PC-3 (cell line): Measurements from ENCODE around the gene DPY19L2. TPM values are rescaled to one million over a fixed set of nuclear protein-coding genes. Genes with fewer than 3 reads are reported as not detected.
"Not testable (repeated sequence)": the region's sequence is repeated elsewhere in the genome, so short reads cannot be mapped to it uniquely, and the experiment has no call there.

Source experiments
- ATAC-seq: fragments of 200-7000 bp; cut with Tn5 transposase; 2 replicates; pipeline ENCODE4 v1.9.1; 2020; ENCODE audit warnings: mild to moderate bottlenecking, moderate library complexity
- BruUV-seq: library from RNA; stranded (reverse); fragments of 400-500 nt; replicated peaks from 2 replicates; lab custom pipeline; 2021; lab: Mats Ljungman, UMichigan
- CTCF ChIA-PET: fragments of 300-600 bp; sonication (Branson Sonifier 250); formaldehyde crosslinking; loops from one replicate; lab custom pipeline; 2022; ENCODE audit warnings: antibody characterized with exemption; lab: Charles Lee
- POLR2A ChIA-PET: fragments of 300-600 bp; sonication (Branson Sonifier 250); formaldehyde crosslinking; loops from one replicate; lab custom pipeline; 2022; ENCODE audit warnings: antibody characterized with exemption; ENCODE audit not compliant: unreplicated experiment; lab: Charles Lee
- DNase-seq: peaks from one replicate; pipeline ENCODE4 v3.0.0-alpha.2; 2015
- H2AFZ ChIP-seq: fragments of 300-600 bp; sonication (generic); 2 replicates; pipeline ENCODE4 v1.6.0; 2016; ENCODE audit warnings: antibody characterized with exemption, low read length
- H3F3A ChIP-seq: fragments of 300-600 bp; sonication (generic); one replicate; pipeline ENCODE4 v1.6.0; 2017; ENCODE audit warnings: antibody characterized with exemption, low read length, control low read depth, mild to moderate bottlenecking; ENCODE audit not compliant: unreplicated experiment
- H3K27ac ChIP-seq: fragments of 300-600 bp; sonication (generic); 2 replicates; pipeline ENCODE4 v1.5.1; 2016; ENCODE audit warnings: mild to moderate bottlenecking, low read length
- H3K27me3 ChIP-seq: fragments of 300-600 bp; sonication (generic); 2 replicates; pipeline ENCODE4 v1.6.1; 2016; ENCODE audit warnings: low read length, mixed read lengths
- H3K36me3 ChIP-seq: fragments of 300-600 bp; sonication (generic); 2 replicates; pipeline ENCODE4 v1.6.1; 2016; ENCODE audit warnings: low read depth, mixed run types, low read length, mixed read lengths
- H3K4me1 ChIP-seq: fragments of 300-600 bp; sonication (generic); 2 replicates; pipeline ENCODE4 v1.5.1; 2016; ENCODE audit warnings: low read length; ENCODE audit not compliant: insufficient read depth
- H3K4me2 ChIP-seq: fragments of 300-600 bp; sonication (generic); 2 replicates; pipeline ENCODE4 v1.6.0; 2016; ENCODE audit warnings: low read length
- H3K4me3 ChIP-seq: fragments of 300-600 bp; sonication (generic); 2 replicates; pipeline ENCODE4 v1.5.1; 2016; ENCODE audit warnings: mild to moderate bottlenecking, low read length, mixed read lengths
- H3K79me2 ChIP-seq: fragments of 300-600 bp; sonication (generic); 2 replicates; pipeline ENCODE4 v1.6.1; 2017; ENCODE audit warnings: low read length, mixed read lengths
- H3K9ac ChIP-seq: fragments of 300-600 bp; sonication (generic); 2 replicates; pipeline ENCODE4 v1.6.0; 2016; ENCODE audit warnings: mild to moderate bottlenecking, low read length
- H3K9me2 ChIP-seq: fragments of 300-600 bp; sonication (generic); replicated peaks from 2 replicates; pipeline ENCODE4 v1.6.1; 2016; ENCODE audit warnings: mixed run types, low read length, mixed read lengths
- H3K9me3 ChIP-seq: fragments of 300-600 bp; sonication (generic); 2 replicates; pipeline ENCODE4 v1.6.1; 2016; ENCODE audit warnings: low read length, mixed read lengths
- H4K20me1 ChIP-seq: fragments of 300-600 bp; sonication (generic); 2 replicates; pipeline ENCODE4 v1.6.1; 2016; ENCODE audit warnings: low read length, mixed read lengths
- intact Hi-C: fragments of 100-400 bp; cut with micrococcal nuclease; formaldehyde crosslinking; loops from 2 replicates; pipeline ENCODE4 v1.9.0; 2023
- total RNA-seq: library from RNA; depleted of rRNA; stranded (reverse); fragments of >200 nt; gene quantifications from 2 replicates; pipeline ENCODE4 v1.2.3, GENCODE V29; 2014

The DPY19L2 gene
- total RNA-seq, 1 experiment from 2014 or later = 0.33 TPM

DNA sequence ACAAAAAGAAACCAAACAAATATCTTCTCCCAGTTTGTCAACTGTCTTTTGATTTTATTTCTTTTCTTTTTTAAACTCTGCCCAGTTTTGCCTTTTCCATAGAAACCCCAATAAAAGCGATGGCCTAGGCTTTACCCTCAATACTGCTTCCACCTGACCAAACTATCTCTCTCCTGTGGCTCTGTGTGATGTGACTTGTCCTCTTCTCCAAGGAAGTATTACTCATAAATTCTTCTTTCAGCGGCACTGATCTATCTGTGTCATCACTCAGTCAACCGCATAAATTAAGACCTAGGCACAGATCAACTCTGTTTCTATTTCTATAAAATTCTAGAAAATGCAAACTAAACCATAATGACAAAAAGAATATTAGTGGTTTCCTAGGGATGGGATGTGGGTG, 9.8 kb downstream of the DPY19L2 start:
- H3F3A ChIP-seq, H3K4me3 ChIP-seq, H3K27ac ChIP-seq, H3K9ac ChIP-seq, H3K4me2 ChIP-seq, H3K4me1 ChIP-seq, BruUV-seq, H3K9me2 ChIP-seq, intact Hi-C loops, H2AFZ ChIP-seq, H3K36me3 ChIP-seq, ATAC-seq, CTCF ChIA-PET, POLR2A ChIA-PET, H3K79me2 ChIP-seq, H4K20me1 ChIP-seq, H3K9me3 ChIP-seq, H3K27me3 ChIP-seq, DNase-seq: not testable (repeated sequence)

DNA sequence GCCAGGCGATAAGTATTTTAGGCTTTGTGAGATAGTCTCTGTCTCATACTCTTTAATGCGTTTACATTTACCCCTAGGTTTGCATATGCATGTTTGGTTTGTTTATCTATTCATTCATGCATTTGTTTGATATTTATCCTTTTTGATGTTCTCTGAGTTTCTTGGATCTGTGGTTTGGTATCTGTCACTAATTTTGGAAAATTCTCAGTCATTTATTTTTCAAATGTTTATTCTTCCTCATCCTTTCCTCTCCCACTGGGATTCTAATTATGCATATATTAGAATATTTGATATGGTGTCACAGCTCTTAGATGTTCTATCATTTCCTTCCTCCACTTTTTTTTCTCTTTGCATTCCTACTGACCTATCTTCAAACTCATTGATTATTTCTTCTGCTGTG, 11.9 kb downstream of the DPY19L2 start:
- H2AFZ ChIP-seq, H3F3A ChIP-seq, H3K9me3 ChIP-seq, H3K4me2 ChIP-seq, ATAC-seq, H3K79me2 ChIP-seq, H3K9ac ChIP-seq, H3K27ac ChIP-seq, DNase-seq, BruUV-seq, H3K36me3 ChIP-seq, H3K9me2 ChIP-seq, CTCF ChIA-PET, H4K20me1 ChIP-seq, H3K4me3 ChIP-seq, H3K4me1 ChIP-seq, intact Hi-C loops, H3K27me3 ChIP-seq, POLR2A ChIA-PET: not testable (repeated sequence)

GRCh38 chr12:63655543-63656257, 12.6 kb downstream of the DPY19L2 start:
- H3K27ac ChIP-seq, intact Hi-C loops, H3K79me2 ChIP-seq, POLR2A ChIA-PET, H3K4me2 ChIP-seq, BruUV-seq, H4K20me1 ChIP-seq, H3K9me3 ChIP-seq, H3K27me3 ChIP-seq, H3F3A ChIP-seq, H3K4me1 ChIP-seq, H3K4me3 ChIP-seq, H3K36me3 ChIP-seq, ATAC-seq, H3K9ac ChIP-seq, H3K9me2 ChIP-seq, DNase-seq, CTCF ChIA-PET, H2AFZ ChIP-seq: not testable (repeated sequence)

GRCh38 chr12:63654481-63654880, 13.8 kb downstream of the DPY19L2 start:
- CTCF ChIA-PET, H3K4me1 ChIP-seq, H3K9ac ChIP-seq, H3K4me3 ChIP-seq, H3K27ac ChIP-seq, H3K9me3 ChIP-seq, POLR2A ChIA-PET, ATAC-seq, H3K9me2 ChIP-seq, H2AFZ ChIP-seq, H3K27me3 ChIP-seq, H3K79me2 ChIP-seq, H4K20me1 ChIP-seq, DNase-seq, H3K36me3 ChIP-seq, intact Hi-C loops, BruUV-seq, H3K4me2 ChIP-seq, H3F3A ChIP-seq: not testable (repeated sequence)

DNA sequence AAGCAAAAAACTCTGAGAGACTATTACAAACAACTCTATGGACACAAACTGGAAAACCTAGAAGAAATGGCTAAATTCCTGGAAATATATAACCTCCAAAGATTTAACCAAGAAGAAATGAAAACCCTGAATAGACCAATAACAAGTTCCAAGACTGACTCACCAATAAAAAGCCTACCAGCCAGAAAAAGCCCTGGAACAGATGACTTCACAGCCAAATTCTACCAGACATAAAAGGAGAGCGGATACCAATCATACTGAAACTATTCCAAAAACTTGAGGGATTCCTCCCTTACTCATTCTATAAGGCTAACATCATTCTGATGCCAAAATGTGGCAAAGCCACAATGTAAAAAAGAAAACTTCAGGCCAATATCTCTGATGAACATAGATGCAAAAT, 18.8 kb downstream of the DPY19L2 start:
- H3K27me3 ChIP-seq, CTCF ChIA-PET, H2AFZ ChIP-seq, H3F3A ChIP-seq, H3K4me1 ChIP-seq, H4K20me1 ChIP-seq, POLR2A ChIA-PET, H3K9me2 ChIP-seq, H3K9me3 ChIP-seq, BruUV-seq, intact Hi-C loops, H3K79me2 ChIP-seq, H3K36me3 ChIP-seq, H3K4me3 ChIP-seq, H3K9ac ChIP-seq, H3K27ac ChIP-seq, H3K4me2 ChIP-seq: not testable (repeated sequence)
- peak; percentile 96 for ATAC-seq
- peak; percentile 75 for DNase-seq

DNA sequence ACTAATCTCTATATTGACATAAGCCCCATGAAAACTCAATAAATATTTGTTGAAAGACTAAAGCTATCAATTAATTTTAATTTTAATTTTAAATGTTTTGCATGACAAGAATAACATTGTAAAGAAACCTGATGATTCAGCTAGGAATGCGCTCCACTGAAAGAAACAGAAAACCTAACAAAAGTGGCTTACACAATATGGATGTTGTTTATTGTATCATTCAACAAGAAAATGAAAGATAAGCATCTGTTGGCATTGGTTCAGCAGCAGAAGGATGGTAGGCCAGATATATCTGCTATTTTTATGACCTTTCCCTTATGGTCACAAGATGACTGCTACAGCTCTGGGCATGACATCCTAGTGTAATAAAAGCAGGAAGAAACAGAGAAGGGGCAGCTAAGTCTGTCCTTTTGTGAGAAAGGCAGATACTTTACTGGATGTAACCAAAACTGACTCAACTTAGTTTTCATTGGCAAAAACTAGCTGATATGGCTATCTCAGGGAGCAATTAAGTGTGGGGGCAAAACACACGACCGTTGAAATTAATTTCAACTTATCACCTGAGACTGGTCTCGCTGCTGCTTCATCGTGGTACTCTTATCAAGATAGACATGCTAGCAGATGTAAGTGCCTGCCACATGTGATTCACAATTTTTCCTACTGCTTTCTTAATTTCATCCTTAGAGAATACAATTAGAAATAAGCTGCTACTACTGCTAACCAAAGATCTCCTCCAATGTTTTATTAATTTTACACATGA, 24.7 kb downstream of the DPY19L2 start:
- POLR2A ChIA-PET, H3K79me2 ChIP-seq, H3K9ac ChIP-seq, H3K4me1 ChIP-seq, H3K4me2 ChIP-seq, CTCF ChIA-PET, H3K9me3 ChIP-seq, H3K9me2 ChIP-seq, BruUV-seq, H3K27me3 ChIP-seq, intact Hi-C loops, H3K27ac ChIP-seq, H3K36me3 ChIP-seq, H3K4me3 ChIP-seq, H2AFZ ChIP-seq, H3F3A ChIP-seq, H4K20me1 ChIP-seq, ATAC-seq: not testable (repeated sequence)
- peak; percentile 51 for DNase-seq
